SK-N-SH treated with all-trans-retinoic acid at 6 μM for 48 hours (cell line): Measurements from ENCODE around the gene SORL1.

Experiments
- ATAC-seq: fragments of 200-7000 bp; cut with Tn5 transposase; 3 replicates; pipeline ENCODE4 v1.9.1; 2020; ENCODE audit warnings: mild to moderate bottlenecking, moderate library complexity
- ARNTL ChIP-seq: fragments of 450-650 bp; formaldehyde crosslinking; IDR thresholded peaks from 2 replicates; pipeline ENCODE4 v1.5.0; 2020; ENCODE audit warnings: low read depth, mild to moderate bottlenecking, moderate library complexity, borderline replicate concordance
- BACH2 ChIP-seq: fragments of 250-450 bp; sonication (Bioruptor Pico); IDR thresholded peaks from 2 replicates; pipeline ENCODE4 v1.9.0; 2021; ENCODE audit warnings: mild to moderate bottlenecking, borderline replicate concordance
- CREB5 ChIP-seq: fragments of 250-450 bp; sonication (Bioruptor Pico); IDR thresholded peaks from 2 replicates; pipeline ENCODE4 v1.5.1; 2020; ENCODE audit warnings: low read depth, mild to moderate bottlenecking, moderate library complexity
- CSDC2 ChIP-seq: fragments of 250-450 bp; sonication (Bioruptor Pico); IDR thresholded peaks from 2 replicates; pipeline ENCODE4 v1.5.0; 2020; ENCODE audit warnings: mild to moderate bottlenecking, moderate library complexity
- ESRRG ChIP-seq: fragments of 250-450 bp; sonication (Bioruptor Pico); IDR thresholded peaks from 2 replicates; pipeline ENCODE4 v1.6.1; 2021; ENCODE audit warnings: mild to moderate bottlenecking
- GLIS3 ChIP-seq: fragments of 250-450 bp; sonication (Bioruptor Pico); IDR thresholded peaks from 2 replicates; pipeline ENCODE4 v1.5.0; 2020; ENCODE audit warnings: mild to moderate bottlenecking, moderate library complexity
- ISL1 ChIP-seq: fragments of 250-450 bp; sonication (Bioruptor Pico); IDR thresholded peaks from 2 replicates; pipeline ENCODE4 v2.1.2; 2022; ENCODE audit warnings: mild to moderate bottlenecking, moderate library complexity
- OSR1 ChIP-seq: fragments of 250-450 bp; sonication (Bioruptor Pico); IDR thresholded peaks from 2 replicates; pipeline ENCODE4 v1.8.0; 2022; ENCODE audit warnings: moderate library complexity, mild to moderate bottlenecking, inconsistent platforms
- POU6F1 ChIP-seq: fragments of 250-450 bp; sonication (Bioruptor Pico); IDR thresholded peaks from 2 replicates; pipeline ENCODE4 v1.8.0; 2021; ENCODE audit warnings: low read depth, mild to moderate bottlenecking, moderate library complexity, borderline replicate concordance
- PPARA ChIP-seq: fragments of 250-450 bp; sonication (Bioruptor Pico); IDR thresholded peaks from 2 replicates; pipeline ENCODE4 v1.5.0; 2020; ENCODE audit warnings: mild to moderate bottlenecking, borderline replicate concordance
- RARB ChIP-seq: fragments of 250-450 bp; sonication (Bioruptor Pico); IDR thresholded peaks from 2 replicates; pipeline ENCODE4 v1.8.0; 2021; ENCODE audit warnings: mild to moderate bottlenecking, moderate library complexity
- SNAI2 ChIP-seq: fragments of 250-450 bp; sonication (Bioruptor Pico); IDR thresholded peaks from 2 replicates; pipeline ENCODE4 v1.5.0; 2020; ENCODE audit warnings: mild to moderate bottlenecking, moderate library complexity
- TCF4 ChIP-seq: fragments of 250-450 bp; sonication (Bioruptor Pico); IDR thresholded peaks from 2 replicates; pipeline ENCODE4 v1.8.0; 2021; ENCODE audit warnings: mild to moderate bottlenecking, moderate library complexity, borderline replicate concordance
- TOX ChIP-seq: fragments of 250-450 bp; sonication (Bioruptor Pico); IDR thresholded peaks from 2 replicates; pipeline ENCODE4 v1.8.0; 2021; ENCODE audit warnings: mild to moderate bottlenecking, moderate library complexity, borderline replicate concordance
- ZC3H10 ChIP-seq: fragments of 250-450 bp; sonication (Bioruptor Pico); IDR thresholded peaks from 2 replicates; pipeline ENCODE4 v1.5.1; 2021; ENCODE audit warnings: mild to moderate bottlenecking, moderate library complexity
- ZFP3 ChIP-seq: fragments of 250-450 bp; sonication (Bioruptor Pico); IDR thresholded peaks from 2 replicates; pipeline ENCODE4 v1.5.0; 2020; ENCODE audit warnings: mild to moderate bottlenecking, moderate library complexity
- ZFP30 ChIP-seq: fragments of 450-650 bp; formaldehyde crosslinking; IDR thresholded peaks from 2 replicates; pipeline ENCODE4 v1.5.0; 2022; ENCODE audit warnings: mild to moderate bottlenecking, moderate library complexity
- ZNF565 ChIP-seq: fragments of 450-650 bp; formaldehyde crosslinking; conservative IDR thresholded peaks from 2 replicates; pipeline ENCODE4 v1.5.0; 2020; ENCODE audit warnings: low read depth, mild to moderate bottlenecking, moderate library complexity
- ZNF70 ChIP-seq: fragments of 450-650 bp; formaldehyde crosslinking; IDR thresholded peaks from 2 replicates; pipeline ENCODE4 v1.5.0; 2020; ENCODE audit warnings: mild to moderate bottlenecking, moderate library complexity
- ZNF8 ChIP-seq: fragments of 450-650 bp; formaldehyde crosslinking; IDR thresholded peaks from 2 replicates; pipeline ENCODE4 v1.5.0; 2020; ENCODE audit warnings: mild to moderate bottlenecking, moderate library complexity
- TF ChIP-seq, protein P1 (sequence below): fragments of 250-450 bp; sonication (Bioruptor Pico); IDR thresholded peaks from 2 replicates; pipeline ENCODE4 v1.8.0; 2020; ENCODE audit warnings: mild to moderate bottlenecking, moderate library complexity, borderline replicate concordance
- TF ChIP-seq, protein P2 (sequence below): fragments of 250-450 bp; sonication (Bioruptor Pico); IDR thresholded peaks from 2 replicates; pipeline ENCODE4 v1.5.0; 2020; ENCODE audit warnings: mild to moderate bottlenecking, moderate library complexity
- TF ChIP-seq, protein P3 (sequence below): fragments of 250-450 bp; sonication (Bioruptor Pico); IDR thresholded peaks from 2 replicates; pipeline ENCODE4 v1.5.1; 2021; ENCODE audit warnings: mild to moderate bottlenecking, moderate library complexity

The SORL1 gene

GRCh38 chr11:121412000-121412587, 40.0 kb upstream of the SORL1 start:
- TF ChIP-seq ZFP3 (no peak), ZNF70 (CRISPR knock-in tag) (peak; percentile 94)
- TF ChIP-seq, protein P1, sequence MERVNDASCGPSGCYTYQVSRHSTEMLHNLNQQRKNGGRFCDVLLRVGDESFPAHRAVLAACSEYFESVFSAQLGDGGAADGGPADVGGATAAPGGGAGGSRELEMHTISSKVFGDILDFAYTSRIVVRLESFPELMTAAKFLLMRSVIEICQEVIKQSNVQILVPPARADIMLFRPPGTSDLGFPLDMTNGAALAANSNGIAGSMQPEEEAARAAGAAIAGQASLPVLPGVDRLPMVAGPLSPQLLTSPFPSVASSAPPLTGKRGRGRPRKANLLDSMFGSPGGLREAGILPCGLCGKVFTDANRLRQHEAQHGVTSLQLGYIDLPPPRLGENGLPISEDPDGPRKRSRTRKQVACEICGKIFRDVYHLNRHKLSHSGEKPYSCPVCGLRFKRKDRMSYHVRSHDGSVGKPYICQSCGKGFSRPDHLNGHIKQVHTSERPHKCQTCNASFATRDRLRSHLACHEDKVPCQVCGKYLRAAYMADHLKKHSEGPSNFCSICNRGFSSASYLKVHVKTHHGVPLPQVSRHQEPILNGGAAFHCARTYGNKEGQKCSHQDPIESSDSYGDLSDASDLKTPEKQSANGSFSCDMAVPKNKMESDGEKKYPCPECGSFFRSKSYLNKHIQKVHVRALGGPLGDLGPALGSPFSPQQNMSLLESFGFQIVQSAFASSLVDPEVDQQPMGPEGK (CRISPR knock-in tag) = no peak
- no peak for ATAC-seq

DNA sequence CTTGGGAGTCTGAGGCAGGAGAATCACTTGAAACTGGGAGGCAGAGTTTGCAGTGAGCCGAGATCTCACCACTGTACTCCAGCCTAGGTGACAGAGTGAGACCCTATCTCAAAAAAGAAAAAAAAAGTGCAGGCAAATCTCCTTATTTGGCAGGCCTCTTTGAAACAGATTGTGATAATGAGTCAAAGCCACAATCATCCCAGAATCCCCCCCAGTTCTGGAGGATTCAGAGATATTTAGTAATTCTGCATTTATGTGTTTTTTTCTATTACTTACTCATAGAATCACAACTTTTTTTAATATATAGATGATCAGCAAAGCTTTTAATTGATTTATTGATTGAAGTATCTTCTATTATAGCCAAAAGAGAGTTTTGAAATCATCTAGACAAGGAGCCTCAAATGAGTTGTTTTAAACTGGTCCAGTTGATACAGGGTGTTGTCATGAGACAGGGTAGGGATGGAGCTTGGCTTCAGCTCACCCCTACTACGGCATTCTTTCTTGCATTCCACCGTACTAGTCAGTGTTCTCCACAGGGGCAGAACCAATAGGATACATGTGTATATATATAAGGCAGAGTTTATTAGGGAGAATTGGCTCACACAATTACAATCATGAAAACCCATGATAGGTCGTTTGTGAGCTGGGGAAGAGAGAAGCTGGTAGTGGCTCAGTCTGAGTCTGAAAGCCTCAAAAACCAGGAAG, 39.3 kb upstream of the SORL1 start:
- TF ChIP-seq ZNF8 (no peak), POU6F1 (no peak), ZFP30 (no peak), BACH2 (CRISPR knock-in tag) (no peak), ESRRG (CRISPR knock-in tag) (no peak), ZNF70 (CRISPR knock-in tag) (no peak), PPARA (no peak), ISL1 (CRISPR knock-in tag) (no peak), TOX (CRISPR knock-in tag) (no peak), CREB5 (CRISPR knock-in tag) (no peak), SNAI2 (no peak), ZC3H10 (CRISPR knock-in tag) (no peak), RARB (no peak), GLIS3 (no peak), OSR1 (CRISPR knock-in tag) (no peak)
- TF ChIP-seq, protein P2, sequence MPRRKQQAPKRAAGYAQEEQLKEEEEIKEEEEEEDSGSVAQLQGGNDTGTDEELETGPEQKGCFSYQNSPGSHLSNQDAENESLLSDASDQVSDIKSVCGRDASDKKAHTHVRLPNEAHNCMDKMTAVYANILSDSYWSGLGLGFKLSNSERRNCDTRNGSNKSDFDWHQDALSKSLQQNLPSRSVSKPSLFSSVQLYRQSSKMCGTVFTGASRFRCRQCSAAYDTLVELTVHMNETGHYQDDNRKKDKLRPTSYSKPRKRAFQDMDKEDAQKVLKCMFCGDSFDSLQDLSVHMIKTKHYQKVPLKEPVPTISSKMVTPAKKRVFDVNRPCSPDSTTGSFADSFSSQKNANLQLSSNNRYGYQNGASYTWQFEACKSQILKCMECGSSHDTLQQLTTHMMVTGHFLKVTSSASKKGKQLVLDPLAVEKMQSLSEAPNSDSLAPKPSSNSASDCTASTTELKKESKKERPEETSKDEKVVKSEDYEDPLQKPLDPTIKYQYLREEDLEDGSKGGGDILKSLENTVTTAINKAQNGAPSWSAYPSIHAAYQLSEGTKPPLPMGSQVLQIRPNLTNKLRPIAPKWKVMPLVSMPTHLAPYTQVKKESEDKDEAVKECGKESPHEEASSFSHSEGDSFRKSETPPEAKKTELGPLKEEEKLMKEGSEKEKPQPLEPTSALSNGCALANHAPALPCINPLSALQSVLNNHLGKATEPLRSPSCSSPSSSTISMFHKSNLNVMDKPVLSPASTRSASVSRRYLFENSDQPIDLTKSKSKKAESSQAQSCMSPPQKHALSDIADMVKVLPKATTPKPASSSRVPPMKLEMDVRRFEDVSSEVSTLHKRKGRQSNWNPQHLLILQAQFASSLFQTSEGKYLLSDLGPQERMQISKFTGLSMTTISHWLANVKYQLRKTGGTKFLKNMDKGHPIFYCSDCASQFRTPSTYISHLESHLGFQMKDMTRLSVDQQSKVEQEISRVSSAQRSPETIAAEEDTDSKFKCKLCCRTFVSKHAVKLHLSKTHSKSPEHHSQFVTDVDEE = no peak
- TF ChIP-seq, protein P3, sequence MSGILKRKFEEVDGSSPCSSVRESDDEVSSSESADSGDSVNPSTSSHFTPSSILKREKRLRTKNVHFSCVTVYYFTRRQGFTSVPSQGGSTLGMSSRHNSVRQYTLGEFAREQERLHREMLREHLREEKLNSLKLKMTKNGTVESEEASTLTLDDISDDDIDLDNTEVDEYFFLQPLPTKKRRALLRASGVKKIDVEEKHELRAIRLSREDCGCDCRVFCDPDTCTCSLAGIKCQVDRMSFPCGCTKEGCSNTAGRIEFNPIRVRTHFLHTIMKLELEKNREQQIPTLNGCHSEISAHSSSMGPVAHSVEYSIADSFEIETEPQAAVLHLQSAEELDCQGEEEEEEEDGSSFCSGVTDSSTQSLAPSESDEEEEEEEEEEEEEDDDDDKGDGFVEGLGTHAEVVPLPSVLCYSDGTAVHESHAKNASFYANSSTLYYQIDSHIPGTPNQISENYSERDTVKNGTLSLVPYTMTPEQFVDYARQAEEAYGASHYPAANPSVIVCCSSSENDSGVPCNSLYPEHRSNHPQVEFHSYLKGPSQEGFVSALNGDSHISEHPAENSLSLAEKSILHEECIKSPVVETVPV (CRISPR knock-in tag) = no peak
- ATAC-seq = no peak

DNA sequence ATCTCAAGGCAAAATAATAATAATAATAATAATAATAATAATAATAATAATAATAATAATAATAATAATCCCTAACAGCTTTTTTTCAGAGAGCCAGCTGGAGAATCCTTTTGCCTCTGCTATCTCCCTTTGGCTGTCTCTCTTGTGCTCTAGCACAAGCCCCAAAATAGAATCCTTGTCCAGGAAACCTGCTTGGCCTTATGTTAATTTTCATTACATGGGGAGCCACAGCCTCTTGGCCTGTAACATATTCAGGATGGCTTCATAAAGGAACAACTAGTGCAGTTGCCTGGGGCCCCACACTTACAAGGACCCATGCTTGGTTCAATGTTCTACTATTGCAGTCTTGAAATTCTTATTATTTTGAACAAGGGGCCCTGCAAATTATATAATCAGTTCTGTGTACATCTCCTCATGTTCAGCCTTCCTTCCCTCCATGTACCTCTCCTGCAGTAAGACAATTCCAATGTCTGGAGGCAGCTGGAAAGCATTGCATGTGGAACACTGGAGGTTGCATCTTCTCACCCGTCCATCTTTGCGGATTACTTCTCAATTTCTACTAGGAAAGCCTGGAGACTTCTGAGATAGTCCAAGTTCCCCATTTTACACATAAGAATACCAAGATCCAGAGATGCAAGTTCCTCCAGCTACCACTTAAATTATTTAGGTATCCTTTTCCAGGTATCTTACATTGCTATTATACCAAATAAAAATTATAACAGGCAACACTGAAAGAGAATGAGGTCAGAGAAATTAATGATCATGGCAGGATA, 37.8 kb upstream of the SORL1 start:
- ATAC-seq = no peak
- TF ChIP-seq SNAI2 (no peak), RARB (no peak), PPARA (no peak), ZC3H10 (CRISPR knock-in tag) (no peak), BACH2 (CRISPR knock-in tag) (no peak), TOX (CRISPR knock-in tag) (no peak), ARNTL (CRISPR knock-in tag) (no peak), ZFP30 (no peak), ZNF565 (CRISPR knock-in tag) (no peak), POU6F1 (no peak), TCF4 (CRISPR knock-in tag) (no peak), ZFP3 (no peak), CSDC2 (no peak), ESRRG (CRISPR knock-in tag) (no peak), ISL1 (CRISPR knock-in tag) (no peak)
- TF ChIP-seq, protein P1 (CRISPR knock-in tag) = no peak
